Measurements from ENCODE around the gene DENND4B. TPM values are rescaled to one million over a fixed set of nuclear protein-coding genes. Genes with fewer than 3 reads are reported as not detected.

DENND4B gene, protein sequence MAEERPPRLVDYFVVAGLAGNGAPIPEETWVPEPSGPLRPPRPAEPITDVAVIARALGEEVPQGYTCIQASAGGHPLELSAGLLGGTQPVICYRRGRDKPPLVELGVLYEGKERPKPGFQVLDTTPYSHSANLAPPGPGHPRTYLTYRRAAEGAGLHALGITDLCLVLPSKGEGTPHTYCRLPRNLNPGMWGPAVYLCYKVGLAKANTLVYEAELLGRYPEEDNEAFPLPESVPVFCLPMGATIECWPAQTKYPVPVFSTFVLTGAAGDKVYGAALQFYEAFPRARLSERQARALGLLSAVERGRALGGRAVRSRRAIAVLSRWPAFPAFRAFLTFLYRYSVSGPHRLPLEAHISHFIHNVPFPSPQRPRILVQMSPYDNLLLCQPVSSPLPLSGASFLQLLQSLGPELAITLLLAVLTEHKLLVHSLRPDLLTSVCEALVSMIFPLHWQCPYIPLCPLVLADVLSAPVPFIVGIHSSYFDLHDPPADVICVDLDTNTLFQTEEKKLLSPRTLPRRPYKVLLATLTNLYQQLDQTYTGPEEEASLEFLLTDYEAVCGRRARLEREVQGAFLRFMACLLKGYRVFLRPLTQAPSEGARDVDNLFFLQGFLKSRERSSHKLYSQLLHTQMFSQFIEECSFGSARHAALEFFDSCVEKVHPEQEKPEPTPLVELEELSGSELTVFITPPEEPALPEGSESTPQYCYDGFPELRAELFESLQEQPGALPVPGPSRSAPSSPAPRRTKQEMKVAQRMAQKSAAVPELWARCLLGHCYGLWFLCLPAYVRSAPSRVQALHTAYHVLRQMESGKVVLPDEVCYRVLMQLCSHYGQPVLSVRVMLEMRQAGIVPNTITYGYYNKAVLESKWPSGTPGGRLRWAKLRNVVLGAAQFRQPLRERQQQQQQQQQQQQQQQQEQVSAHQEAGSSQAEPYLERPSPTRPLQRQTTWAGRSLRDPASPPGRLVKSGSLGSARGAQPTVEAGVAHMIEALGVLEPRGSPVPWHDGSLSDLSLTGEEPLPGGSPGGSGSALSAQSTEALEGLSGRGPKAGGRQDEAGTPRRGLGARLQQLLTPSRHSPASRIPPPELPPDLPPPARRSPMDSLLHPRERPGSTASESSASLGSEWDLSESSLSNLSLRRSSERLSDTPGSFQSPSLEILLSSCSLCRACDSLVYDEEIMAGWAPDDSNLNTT (N-terminal part only)
- total RNA-seq, result 12.0 and 13.1 TPM in 2 replicates

GRCh38 chr1:153946622-153947241 lies at the start of gene DENND4B:
TSS of gene DENND4B (minus strand) at chr1:153946718. CDS start at chr1:153944374, 2,344 bp downstream.

GRCh38 chr1:153990468-153991150 lies 44.1 kb upstream of the DENND4B start, which contains the start of gene RPS27:
TSS of gene RPS27 (plus strand) at chr1:153990762. CDS start at chr1:153990797, 35 bp downstream.

GRCh38 chr1:153985941-153986761 lies 39.6 kb upstream of the DENND4B start, which contains the start of gene RAB13:
TSS of gene RAB13 (minus strand) at chr1:153986339. CDS start at chr1:153986236, 103 bp downstream.

DNA sequence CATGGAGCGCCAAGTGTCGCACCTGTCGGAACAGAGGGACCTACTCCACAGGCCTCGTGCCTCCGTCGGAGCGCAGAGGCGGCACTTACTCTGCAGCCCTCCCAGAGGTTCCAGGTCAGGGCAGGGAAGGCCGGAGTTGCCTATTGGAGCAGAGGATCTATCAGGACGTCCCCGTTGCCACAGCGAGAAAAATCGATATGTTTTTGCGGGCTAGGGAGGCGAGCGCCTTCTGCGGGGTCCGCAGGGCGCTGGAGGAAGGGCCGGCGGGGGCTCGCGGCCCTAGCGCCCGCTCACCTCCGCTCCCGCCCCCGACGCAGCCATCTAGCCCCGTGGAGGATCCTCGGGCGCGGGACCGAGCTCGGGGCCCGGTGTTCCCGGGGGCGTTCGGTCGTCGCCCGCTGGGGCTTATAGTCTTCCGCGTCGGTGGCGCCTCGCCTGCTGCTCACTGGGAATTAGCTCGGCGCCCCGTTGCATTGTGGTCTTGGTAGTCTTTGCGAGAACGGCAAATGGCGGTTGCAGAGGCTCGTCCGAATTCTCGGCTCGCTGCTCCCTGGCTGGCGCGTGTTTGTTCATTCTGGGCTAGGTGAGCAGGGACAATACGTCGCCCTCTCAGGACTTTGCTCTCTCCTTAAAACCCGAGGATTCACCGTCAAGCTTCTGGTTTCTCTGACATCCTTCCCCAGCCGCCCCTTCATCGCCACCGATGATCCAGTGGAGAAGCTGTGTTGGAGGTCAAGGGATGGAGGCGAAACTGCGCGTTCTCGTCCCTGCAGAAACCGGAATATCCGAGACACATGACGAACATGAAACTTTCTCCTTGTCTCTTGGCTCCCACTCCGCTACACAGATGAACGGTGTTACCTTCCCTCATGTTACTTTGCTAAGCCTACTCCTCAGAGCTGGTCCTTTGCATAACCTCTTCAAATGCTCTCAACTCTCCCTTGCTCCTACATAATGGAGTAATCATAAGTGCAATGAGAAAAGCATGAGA lies 31.0 kb upstream of the DENND4B start, which contains the start of gene JTB:
Gene JTB, minus strand, starts transcription at position 425 of the 991 bp plus-strand sequence. Its CDS starts 422 bp downstream, at position 3.

GRCh38 chr1:153967107-153967999 lies 20.8 kb upstream of the DENND4B start, which contains the start of gene CREB3L4:
TSS of gene CREB3L4 (plus strand) at chr1:153967902. CDS start at chr1:153968526, 624 bp downstream.

GRCh38 chr1:153963030-153963849 lies 16.7 kb upstream of the DENND4B start, which contains the start of gene SLC39A1:
TSS of gene SLC39A1 (minus strand) at chr1:153963537. CDS start at chr1:153962715, 822 bp downstream.

GRCh38 chr1:153958111-153958960 lies 11.8 kb upstream of the DENND4B start, which contains the start of gene CRTC2:
TSS of gene CRTC2 (minus strand) at chr1:153958612. CDS start at chr1:153958497, 115 bp downstream.

GRCh38 chr1:153922972-153923925 lies 23.3 kb downstream of the DENND4B start, which contains the start of gene GATAD2B:
TSS of gene GATAD2B (minus strand) at chr1:153922972. CDS start at chr1:153828347, 94,625 bp downstream.

Other genes with a start within 250 kb of the DENND4B start
- gene INTS3, start 218.7 kb downstream of the DENND4B start, total RNA-seq, result 21.4 and 26.3 TPM in 2 replicates
- 13.8 and 19.8 TPM in 2 replicates for gene SLC27A3, start 171.3 kb downstream of the DENND4B start, total RNA-seq
- gene GATAD2B, start 23.7 kb downstream of the DENND4B start, total RNA-seq, result 2.3 and 3.2 TPM in 2 replicates
- 1.8 and 2.3 TPM in 2 replicates for gene CRTC2, start 11.9 kb upstream of the DENND4B start, total RNA-seq
- gene SLC39A1, start 16.8 kb upstream of the DENND4B start, total RNA-seq, result 101 and 104 TPM in 2 replicates
- 6.1 and 6.8 TPM in 2 replicates for gene CREB3L4, start 21.2 kb upstream of the DENND4B start, total RNA-seq
- 126 and 138 TPM in 2 replicates for gene JTB, start 31.0 kb upstream of the DENND4B start, total RNA-seq
- 37.4 and 44.2 TPM in 2 replicates for gene RAB13, start 39.6 kb upstream of the DENND4B start, total RNA-seq
- 390 and 805 TPM in 2 replicates for gene RPS27, start 44.0 kb upstream of the DENND4B start, total RNA-seq
- under 0.01 TPM in 1 of 2 replicates, not detected in the other for gene NUP210L, start 208.4 kb upstream of the DENND4B start, total RNA-seq
- gene TPM3, start 245.4 kb upstream of the DENND4B start, total RNA-seq, result 794 and 906 TPM in 2 replicates